CD4-positive, alpha-beta T cell (primary cell): Measurements from ENCODE around the gene UTP18. TPM values are rescaled to one million over a fixed set of nuclear protein-coding genes. Genes with fewer than 3 reads are reported as not detected.
"Not testable (repeated sequence)": the region's sequence is repeated elsewhere in the genome, so short reads cannot be mapped to it uniquely, and the experiment has no call there.

Experiments used
- ATAC-seq: fragments of 200-7000 bp; cut with Tn5 transposase; one replicate; pipeline ENCODE4 v1.10.0; 2022; ENCODE audit warnings: mild to moderate bottlenecking; ENCODE audit not compliant: poor library complexity
- CTCF ChIA-PET: fragments of 350-600 bp; sonication (Branson Sonifier 250); formaldehyde crosslinking; loops from one replicate; lab custom pipeline; 2021; ENCODE audit warnings: antibody characterized with exemption, inconsistent platforms; lab: Charles Lee
- POLR2A ChIA-PET: fragments of 350-600 bp; sonication (Branson Sonifier 250); formaldehyde crosslinking; loops from one replicate; lab custom pipeline; 2021; ENCODE audit warnings: antibody characterized with exemption, inconsistent platforms; lab: Charles Lee
- DNase-seq, 14 experiments: peaks; one replicate each; pipeline ENCODE4 v3.0.0-alpha.2; 2013 to 2020; ENCODE audit warnings: mixed read lengths in 2 of 14
- H3K27ac ChIP-seq, 2 donors: one replicate each; pipeline versions ENCODE4 v1.5.1 to v1.7.0; 2013; ENCODE audit warnings: low read length in 2 of 2, low read depth in 1 of 2, mild to moderate bottlenecking in 1 of 2
- H3K27me3 ChIP-seq, 2 experiments: 1 replicate in 1 of 2; 2 replicates in 1 of 2; pipeline versions ENCODE4 v1.6.1 to v1.7.0; 2013; ENCODE audit warnings: low read length in 2 of 2, control low read depth in 1 of 2, mild to moderate bottlenecking in 1 of 2, moderate library complexity in 1 of 2; ENCODE audit not compliant: insufficient read depth in 2 of 2, control insufficient read depth in 1 of 2
- H3K36me3 ChIP-seq: one replicate; pipeline ENCODE4 v1.6.1; 2013; ENCODE audit warnings: low read length, control low read depth; ENCODE audit not compliant: insufficient read depth
- H3K4me1 ChIP-seq: one replicate; pipeline ENCODE4 v1.6.1; 2013; ENCODE audit warnings: low read length, control low read depth; ENCODE audit not compliant: insufficient read depth
- H3K4me3 ChIP-seq: one replicate; pipeline ENCODE4 v1.5.1; 2013; ENCODE audit warnings: mild to moderate bottlenecking, low read length, moderate library complexity
- H3K9me3 ChIP-seq, 2 experiments: 1 replicate in 1 of 2; 2 replicates in 1 of 2; pipeline versions ENCODE4 v1.6.1 to v1.7.0; 2013; ENCODE audit warnings: low read length in 2 of 2, mild to moderate bottlenecking in 2 of 2, control low read depth in 1 of 2, moderate library complexity in 1 of 2; ENCODE audit not compliant: control insufficient read depth in 1 of 2, insufficient read depth in 1 of 2
- H3K27ac Mint-ChIP-seq: one replicate; pipeline ENCODE4 v1.8.0; 2020; ENCODE audit warnings: mixed read lengths
- H3K27me3 Mint-ChIP-seq: one replicate; pipeline ENCODE4 v1.8.0; 2021; ENCODE audit warnings: mixed read lengths
- H3K36me3 Mint-ChIP-seq: one replicate; pipeline ENCODE4 v1.8.0; 2021; ENCODE audit warnings: low read depth, mixed read lengths
- H3K4me1 Mint-ChIP-seq: one replicate; pipeline ENCODE4 v1.8.0; 2021; ENCODE audit warnings: low read depth, mixed read lengths
- H3K4me3 Mint-ChIP-seq: one replicate; pipeline ENCODE4 v1.8.0; 2020; ENCODE audit warnings: mild to moderate bottlenecking, mixed read lengths
- H3K9me3 Mint-ChIP-seq: one replicate; pipeline ENCODE4 v1.8.0; 2020; ENCODE audit warnings: mixed read lengths
- intact Hi-C, 2 experiments: fragments of 100-400 bp; cut with DNase I in 1 of 2; cut with micrococcal nuclease in 1 of 2; formaldehyde crosslinking; loops; one replicate each; pipeline versions ENCODE4 v1.15.1 to v1.9.0; 2023 to 2025; cut with DNase I, micrococcal nuclease
- total RNA-seq, 174 experiments: library from RNA in 2 of 174; stranded (reverse) in 2 of 174; gene quantifications; one replicate each; pipeline ENCODE4 v1.2.3 and lab custom pipeline; 2021 to 2026
- TF ChIP-seq, protein P1 (sequence below): fragments of 200-600 bp; IDR thresholded peaks from one replicate; pipeline ENCODE4 v1.8.0; 2022; ENCODE audit warnings: antibody characterized with exemption, mild to moderate bottlenecking

UTP18 gene
- total RNA-seq, 2 experiments from 2014 or later = 48.5 to 49.8 TPM

DNA sequence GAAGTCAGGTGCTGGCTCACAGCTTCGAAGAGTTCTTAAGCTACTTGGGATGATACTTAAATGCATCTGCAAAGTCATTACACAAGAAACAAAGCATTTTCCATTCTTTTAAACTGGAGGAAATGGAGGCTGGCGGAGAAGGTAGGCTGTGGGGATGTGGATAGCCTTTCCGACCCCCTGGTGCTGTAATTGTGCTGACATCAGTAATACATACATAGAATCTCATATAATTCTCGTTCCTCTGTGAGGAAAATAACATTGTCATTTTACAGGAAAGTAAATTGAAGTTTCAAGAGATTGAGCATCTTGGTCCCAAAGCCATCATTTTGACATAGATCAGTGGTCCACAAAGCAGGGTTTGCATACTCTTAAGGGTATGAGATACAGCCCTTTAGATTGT lies 39.5 kb downstream of the UTP18 start:
- DNase-seq (no peak), ATAC-seq (no peak)
- intact Hi-C loops = loop anchor here (1.0 to 10.0 kb wide), 6 partner anchors 240 to 807 kb away; no protein-coding TSS in a partner anchor
- no peaks in the 10 kb centered on the region for H3K9me3 Mint-ChIP-seq
- TF ChIP-seq, protein P1, sequence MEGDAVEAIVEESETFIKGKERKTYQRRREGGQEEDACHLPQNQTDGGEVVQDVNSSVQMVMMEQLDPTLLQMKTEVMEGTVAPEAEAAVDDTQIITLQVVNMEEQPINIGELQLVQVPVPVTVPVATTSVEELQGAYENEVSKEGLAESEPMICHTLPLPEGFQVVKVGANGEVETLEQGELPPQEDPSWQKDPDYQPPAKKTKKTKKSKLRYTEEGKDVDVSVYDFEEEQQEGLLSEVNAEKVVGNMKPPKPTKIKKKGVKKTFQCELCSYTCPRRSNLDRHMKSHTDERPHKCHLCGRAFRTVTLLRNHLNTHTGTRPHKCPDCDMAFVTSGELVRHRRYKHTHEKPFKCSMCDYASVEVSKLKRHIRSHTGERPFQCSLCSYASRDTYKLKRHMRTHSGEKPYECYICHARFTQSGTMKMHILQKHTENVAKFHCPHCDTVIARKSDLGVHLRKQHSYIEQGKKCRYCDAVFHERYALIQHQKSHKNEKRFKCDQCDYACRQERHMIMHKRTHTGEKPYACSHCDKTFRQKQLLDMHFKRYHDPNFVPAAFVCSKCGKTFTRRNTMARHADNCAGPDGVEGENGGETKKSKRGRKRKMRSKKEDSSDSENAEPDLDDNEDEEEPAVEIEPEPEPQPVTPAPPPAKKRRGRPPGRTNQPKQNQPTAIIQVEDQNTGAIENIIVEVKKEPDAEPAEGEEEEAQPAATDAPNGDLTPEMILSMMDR = no peak
- H3K27me3 Mint-ChIP-seq = no peaks in the 10 kb centered on the region
- Histone ChIP-seq H3K27ac (no peak overlapping the region), H3K27me3 (no peaks in the 10 kb centered on the region), H3K36me3 (peaks cover 32% of the 10 kb centered on the region), H3K4me1 (no peaks in the 10 kb centered on the region), H3K4me3 (no peak overlapping the region), H3K9me3 (peaks cover 0 to under 1% of the 10 kb centered on the region in 2 experiments)
- no peaks in the 10 kb centered on the region for H3K4me1 Mint-ChIP-seq
- peaks cover 51% of the 10 kb centered on the region for H3K36me3 Mint-ChIP-seq
- H3K4me3 Mint-ChIP-seq = no peak overlapping the region
- ChIA-PET POLR2A (no interaction called here), CTCF (no interaction called here)
- H3K27ac Mint-ChIP-seq = no peak overlapping the region

DNA sequence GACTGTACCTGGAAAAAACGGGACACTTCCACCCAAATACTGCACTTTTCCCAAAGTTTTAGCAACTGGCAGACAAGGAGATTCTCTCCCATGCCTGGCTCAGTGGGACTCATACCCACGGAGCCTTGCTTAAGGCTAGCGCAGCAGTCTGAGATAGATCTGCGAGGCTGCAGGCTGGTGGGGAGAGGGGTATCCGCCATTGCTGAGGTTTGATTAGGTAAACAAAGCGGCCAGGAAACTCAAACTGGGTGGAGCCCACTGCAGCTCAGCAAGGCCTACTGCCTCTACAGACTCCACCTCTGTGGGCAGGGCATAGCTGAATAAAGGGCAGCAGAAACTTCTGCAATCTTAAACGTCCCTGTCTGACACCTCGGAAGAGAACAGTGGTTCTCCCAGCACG lies 44.8 kb downstream of the UTP18 start:
- H3K36me3 Mint-ChIP-seq = peaks cover 4% of the 10 kb centered on the region
- H3K27ac ChIP-seq = no peak overlapping the region
- TF ChIP-seq, protein P1 = no peak
- CTCF ChIA-PET = no interaction called here
- H3K4me3 ChIP-seq = no peak overlapping the region
- H3K27me3 Mint-ChIP-seq = peaks cover 7% of the 10 kb centered on the region
- H3K27me3 ChIP-seq = peaks cover 0 to 2% of the 10 kb centered on the region in 2 experiments
- no peaks in the 10 kb centered on the region for H3K36me3 ChIP-seq
- DNase-seq (no peak), ATAC-seq (no peak)
- H3K4me1 Mint-ChIP-seq = no peaks in the 10 kb centered on the region
- no peak overlapping the region for H3K27ac Mint-ChIP-seq
- intact Hi-C loops = no loop called here
- H3K9me3 ChIP-seq = peaks cover 0 to 6% of the 10 kb centered on the region in 2 experiments
- no peak overlapping the region for H3K4me3 Mint-ChIP-seq
- no peaks in the 10 kb centered on the region for H3K4me1 ChIP-seq
- POLR2A ChIA-PET = no interaction called here
- H3K9me3 Mint-ChIP-seq = peaks cover 7% of the 10 kb centered on the region

DNA sequence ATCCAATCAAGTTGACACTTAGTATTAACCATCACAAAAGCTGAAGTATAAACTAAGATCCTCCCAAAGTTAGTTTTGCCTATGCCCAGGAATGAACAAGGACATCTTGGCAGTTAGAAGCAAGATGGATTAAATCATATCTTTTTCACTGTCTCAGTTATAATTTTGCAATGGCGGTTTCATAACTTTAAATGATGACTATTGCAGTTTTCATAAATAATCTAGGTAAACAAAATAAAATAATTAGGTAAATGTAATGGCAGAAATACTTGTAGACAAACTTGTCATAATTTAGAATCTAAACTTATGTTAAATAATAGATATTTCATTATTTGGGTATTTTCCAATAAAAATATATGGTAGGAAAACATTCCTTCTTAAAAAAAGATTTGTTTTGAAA lies 51.7 kb downstream of the UTP18 start:
- DNase-seq, ATAC-seq, intact Hi-C loops, H3K27ac ChIP-seq, H3K9me3 ChIP-seq, H3K36me3 Mint-ChIP-seq, CTCF ChIA-PET, H3K27me3 Mint-ChIP-seq, H3K4me3 ChIP-seq, H3K27ac Mint-ChIP-seq, H3K27me3 ChIP-seq, H3K4me3 Mint-ChIP-seq, POLR2A ChIA-PET, H3K36me3 ChIP-seq, H3K9me3 Mint-ChIP-seq, H3K4me1 ChIP-seq, H3K4me1 Mint-ChIP-seq: not testable (repeated sequence)

DNA sequence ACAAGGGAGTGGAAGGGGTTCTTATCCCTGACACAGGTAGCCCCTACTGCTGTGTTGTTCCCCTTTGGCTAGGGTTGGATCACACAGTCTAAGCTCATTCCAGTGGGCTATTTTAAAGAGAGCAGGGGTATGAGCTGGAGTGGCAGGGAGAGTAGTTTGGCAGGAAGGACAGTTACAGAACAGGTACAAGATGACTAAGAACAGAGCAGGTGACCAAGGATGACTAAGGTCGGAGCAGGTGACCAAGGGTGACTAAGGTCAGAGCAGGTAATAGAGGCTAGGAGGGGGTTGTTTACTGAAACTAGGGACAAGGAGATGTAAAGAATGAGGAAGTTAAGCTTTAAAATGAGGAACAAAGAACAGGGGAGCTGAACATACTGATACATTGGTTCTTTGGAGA lies 58.8 kb downstream of the UTP18 start:
- no peak overlapping the region for H3K27ac Mint-ChIP-seq

More for the DNA sequence above, 58.8 kb downstream of the UTP18 start:
- H3K36me3 ChIP-seq = no peaks in the 10 kb centered on the region
- no peaks in the 10 kb centered on the region for H3K4me1 Mint-ChIP-seq
- peaks cover 11% of the 10 kb centered on the region for H3K9me3 Mint-ChIP-seq
- no peak for ATAC-seq
- peaks cover 11% of the 10 kb centered on the region for H3K27me3 Mint-ChIP-seq
- H3K4me1 ChIP-seq = no peaks in the 10 kb centered on the region
- no peak overlapping the region for H3K27ac ChIP-seq
- intact Hi-C loops = no loop called here
- H3K4me3 Mint-ChIP-seq = no peak overlapping the region
- TF ChIP-seq, protein P1 = no peak
- ChIA-PET POLR2A (no interaction called here), CTCF (no interaction called here)
- no peak for DNase-seq
- H3K36me3 Mint-ChIP-seq = no peaks in the 10 kb centered on the region
- peaks cover 10 to 14% of the 10 kb centered on the region in 2 experiments for H3K9me3 ChIP-seq
- peaks cover 0 to 4% of the 10 kb centered on the region in 2 experiments for H3K27me3 ChIP-seq
- H3K4me3 ChIP-seq = no peak overlapping the region
